Breast epithelium (tissue), 4 donors: Measurements from ENCODE around the gene ARL13A. TPM values are rescaled to one million over a fixed set of nuclear protein-coding genes. Genes with fewer than 3 reads are reported as not detected.

Source experiments
- DNase-seq, 2 donors: peaks; one replicate each; pipeline ENCODE4 v3.0.0-alpha.2; 2019; ENCODE audit warnings: low spot score in 2 of 2
- H3K27ac ChIP-seq, 2 donors: fragments of 200-600 bp; sonication (generic) in 1 of 2; one replicate each; pipeline ENCODE4 v1.5.1; 2016 to 2019; ENCODE audit warnings: mild to moderate bottlenecking in 1 of 2
- H3K27me3 ChIP-seq, 2 donors: fragments of 200-600 bp; sonication (generic) in 1 of 2; one replicate each; pipeline versions ENCODE4 v1.5.1 to v1.6.0; 2017 to 2019; ENCODE audit warnings: control low read depth in 1 of 2, mild to moderate bottlenecking in 1 of 2
- H3K36me3 ChIP-seq: fragments of 200-600 bp; one replicate; pipeline ENCODE4 v1.5.1; 2019
- H3K4me1 ChIP-seq, 2 donors: fragments of 200-600 bp; sonication (generic); one replicate each; pipeline ENCODE4 v1.5.1; 2016 to 2019; ENCODE audit warnings: control low read depth in 1 of 2
- H3K4me3 ChIP-seq, 3 donors: fragments of 200-600 bp; sonication (generic); 1 replicate in 2 of 3; 2 replicates in 1 of 3; pipeline ENCODE4 v1.5.1; 2016 to 2019; ENCODE audit warnings: mild to moderate bottlenecking in 3 of 3, moderate library complexity in 2 of 3
- H3K9me3 ChIP-seq, 2 donors: fragments of 200-600 bp; sonication (generic) in 1 of 2; one replicate each; pipeline ENCODE4 v1.5.1; 2016 to 2019; ENCODE audit warnings: control low read depth in 1 of 2
- POLR2A ChIP-seq: fragments of 450-650 bp; IDR thresholded peaks from one replicate; pipeline ENCODE4 v1.6.1; 2016; ENCODE audit warnings: antibody characterized with exemption, mild to moderate bottlenecking, moderate library complexity
- POLR2AphosphoS5 ChIP-seq, 3 donors: sonication (generic); formaldehyde crosslinking; IDR thresholded peaks; one replicate each; pipeline ENCODE4 v1.6.1; 2017; ENCODE audit warnings: antibody characterized with exemption in 3 of 3
- intact Hi-C: fragments of 100-400 bp; cut with DNase I; formaldehyde crosslinking; loops from one replicate; pipeline ENCODE4 v1.15.1; 2023; ENCODE audit warnings: low total_unique reads
- total RNA-seq, 3 donors: library from RNA; depleted of rRNA; stranded (reverse); fragments of >200 nt; gene quantifications; one replicate each; pipeline ENCODE4 v1.1.0, GENCODE V29; 2016
- TF ChIP-seq, protein P1 (sequence below), 3 donors: fragments of 450-650 bp; IDR thresholded peaks; one replicate each; pipeline ENCODE4 v1.5.1; 2016 to 2017; ENCODE audit warnings: antibody characterized with exemption in 3 of 3, mild to moderate bottlenecking in 3 of 3, moderate library complexity in 3 of 3

ARL13A gene
- total RNA-seq, 3 donors from 2014 or later, result not detected

GRCh38 chrX:100931218-100931924 lies 38.1 kb upstream of the ARL13A start:
- Histone ChIP-seq H3K4me1 (no peaks in the 10 kb centered on the region), H3K27ac (no peak overlapping the region), H3K4me3 (no peak overlapping the region), H3K27me3 (peaks cover 0 to 48% of the 10 kb centered on the region in 2 donors), H3K36me3 (no peaks in the 10 kb centered on the region), H3K9me3 (peaks cover 0 to 7% of the 10 kb centered on the region in 2 donors)
- TF ChIP-seq POLR2AphosphoS5 (IDR thresholded peaks at IDR 0.05), result no peak
- TF ChIP-seq, protein P1, sequence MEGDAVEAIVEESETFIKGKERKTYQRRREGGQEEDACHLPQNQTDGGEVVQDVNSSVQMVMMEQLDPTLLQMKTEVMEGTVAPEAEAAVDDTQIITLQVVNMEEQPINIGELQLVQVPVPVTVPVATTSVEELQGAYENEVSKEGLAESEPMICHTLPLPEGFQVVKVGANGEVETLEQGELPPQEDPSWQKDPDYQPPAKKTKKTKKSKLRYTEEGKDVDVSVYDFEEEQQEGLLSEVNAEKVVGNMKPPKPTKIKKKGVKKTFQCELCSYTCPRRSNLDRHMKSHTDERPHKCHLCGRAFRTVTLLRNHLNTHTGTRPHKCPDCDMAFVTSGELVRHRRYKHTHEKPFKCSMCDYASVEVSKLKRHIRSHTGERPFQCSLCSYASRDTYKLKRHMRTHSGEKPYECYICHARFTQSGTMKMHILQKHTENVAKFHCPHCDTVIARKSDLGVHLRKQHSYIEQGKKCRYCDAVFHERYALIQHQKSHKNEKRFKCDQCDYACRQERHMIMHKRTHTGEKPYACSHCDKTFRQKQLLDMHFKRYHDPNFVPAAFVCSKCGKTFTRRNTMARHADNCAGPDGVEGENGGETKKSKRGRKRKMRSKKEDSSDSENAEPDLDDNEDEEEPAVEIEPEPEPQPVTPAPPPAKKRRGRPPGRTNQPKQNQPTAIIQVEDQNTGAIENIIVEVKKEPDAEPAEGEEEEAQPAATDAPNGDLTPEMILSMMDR (IDR thresholded peaks at IDR 0.05), result no peak
- no peak for TF ChIP-seq POLR2A
- no peak for DNase-seq
- intact Hi-C loops, result no loop called here

DNA sequence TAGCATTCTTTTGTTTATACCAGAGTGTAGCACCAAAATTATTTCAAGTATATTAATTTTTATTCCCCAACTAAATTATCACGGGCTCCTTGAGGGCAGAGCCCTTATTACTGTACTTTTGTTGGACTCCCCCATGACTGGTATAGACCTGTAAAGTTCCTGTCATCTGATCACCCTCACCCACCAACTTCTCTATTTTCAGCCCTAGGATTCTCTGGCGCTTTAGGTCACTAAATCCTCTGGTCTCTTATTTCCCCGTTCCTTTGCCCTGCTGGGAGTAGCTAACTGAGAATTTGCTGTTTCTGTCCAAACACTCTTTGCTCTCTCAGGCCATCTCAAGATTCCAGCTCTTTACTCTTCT lies 37.6 kb upstream of the ARL13A start:
- Histone ChIP-seq H3K4me1 (no peaks in the 10 kb centered on the region), H3K27me3 (peaks cover 0 to 48% of the 10 kb centered on the region in 2 donors), H3K27ac (no peak overlapping the region), H3K4me3 (no peak overlapping the region), H3K36me3 (no peaks in the 10 kb centered on the region), H3K9me3 (peaks cover 0 to 7% of the 10 kb centered on the region in 2 donors)
- intact Hi-C loops, result no loop called here
- TF ChIP-seq, protein P1 (IDR thresholded peaks at IDR 0.05), result no peak
- TF ChIP-seq POLR2AphosphoS5 (IDR thresholded peaks at IDR 0.05), result no peak
- no peak for DNase-seq

GRCh38 chrX:100935767-100936166 lies 33.7 kb upstream of the ARL13A start:
- DNase-seq, result no peak
- TF ChIP-seq POLR2A, result no peak
- TF ChIP-seq, protein P1 (IDR thresholded peaks at IDR 0.05), result no peak
- no peak for TF ChIP-seq POLR2AphosphoS5 (IDR thresholded peaks at IDR 0.05)
- H3K27ac ChIP-seq, result no peak overlapping the region
- H3K36me3 ChIP-seq, result no peaks in the 10 kb centered on the region
- intact Hi-C loops, result no loop called here
- H3K9me3 ChIP-seq, result peaks cover 0 to 7% of the 10 kb centered on the region in 2 donors
- H3K4me1 ChIP-seq, result no peaks in the 10 kb centered on the region
- no peak overlapping the region for H3K4me3 ChIP-seq
- H3K27me3 ChIP-seq, result peaks cover 0 to 36% of the 10 kb centered on the region in 2 donors

DNA sequence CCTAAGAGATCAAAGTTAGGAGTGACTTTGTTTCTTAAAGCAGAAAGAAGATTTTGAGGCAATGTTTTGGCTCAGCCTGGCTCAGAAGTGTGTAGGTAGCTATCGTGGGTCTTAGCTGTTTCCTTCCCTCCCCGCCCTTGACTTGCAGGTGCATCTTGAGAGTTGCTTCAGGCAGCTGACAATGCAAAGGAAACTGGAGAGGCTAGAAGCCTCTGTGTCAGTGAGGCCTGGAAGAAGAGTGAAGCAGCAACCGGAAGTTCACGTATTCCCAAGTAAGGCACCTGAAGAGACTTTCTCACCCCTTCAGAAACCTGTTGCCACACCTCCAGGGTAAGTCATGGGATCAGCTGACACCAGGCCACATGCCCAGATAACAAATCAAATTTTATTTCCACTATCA lies 30.2 kb upstream of the ARL13A start:
- H3K4me1 ChIP-seq, result no peaks in the 10 kb centered on the region
- H3K4me3 ChIP-seq, result no peak overlapping the region
- no peak for DNase-seq
- TF ChIP-seq, protein P1 (IDR thresholded peaks at IDR 0.05), result no peak
- TF ChIP-seq POLR2A, result no peak
- no peak for TF ChIP-seq POLR2AphosphoS5 (IDR thresholded peaks at IDR 0.05)
- no peaks in the 10 kb centered on the region for H3K9me3 ChIP-seq
- intact Hi-C loops, result no loop called here
- no peaks in the 10 kb centered on the region for H3K36me3 ChIP-seq
- peaks cover 0 to 24% of the 10 kb centered on the region in 2 donors for H3K27me3 ChIP-seq
- H3K27ac ChIP-seq, result no peak overlapping the region

DNA sequence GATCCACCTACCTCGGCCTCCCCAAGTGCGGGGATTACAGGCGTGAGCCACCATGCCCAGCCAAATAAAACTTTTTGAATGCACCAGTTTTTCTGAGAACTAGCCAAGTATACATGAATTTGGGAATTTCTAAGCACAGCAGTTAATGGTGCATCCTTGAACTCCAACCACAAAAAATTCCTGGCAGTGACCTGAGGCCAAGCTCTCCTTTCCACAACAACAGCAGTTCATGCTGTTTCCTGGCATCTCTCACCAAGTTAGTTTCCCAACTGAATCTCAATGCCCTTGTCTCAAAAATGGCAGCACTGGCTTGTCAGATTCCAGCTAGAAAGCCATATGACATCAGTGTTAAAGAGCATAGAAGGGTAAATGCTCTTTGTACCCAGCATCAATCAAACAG lies 24.9 kb upstream of the ARL13A start:
- Histone ChIP-seq H3K27me3 (peaks cover 0 to 24% of the 10 kb centered on the region in 2 donors), H3K9me3 (no peaks in the 10 kb centered on the region), H3K4me3 (no peak overlapping the region), H3K4me1 (no peaks in the 10 kb centered on the region), H3K36me3 (no peaks in the 10 kb centered on the region), H3K27ac (no peak overlapping the region)
- no peak for DNase-seq
- TF ChIP-seq, protein P1 (IDR thresholded peaks at IDR 0.05), result no peak
- TF ChIP-seq POLR2A (no peak), POLR2AphosphoS5 (IDR thresholded peaks at IDR 0.05) (no peak)
- intact Hi-C loops, result no loop called here
